CD4-positive, alpha-beta T cell (primary cell): ENCODE results near the gene PDLIM1. TPM values are rescaled to one million over a fixed set of nuclear protein-coding genes. Genes with fewer than 3 reads are reported as not detected.

Experiments used
- ATAC-seq: fragments of 200-7000 bp; cut with Tn5 transposase; one replicate; pipeline ENCODE4 v1.10.0; 2022; ENCODE audit warnings: mild to moderate bottlenecking; ENCODE audit not compliant: poor library complexity
- CTCF ChIA-PET: fragments of 350-600 bp; sonication (Branson Sonifier 250); formaldehyde crosslinking; loops from one replicate; lab custom pipeline; 2021; ENCODE audit warnings: antibody characterized with exemption, inconsistent platforms; lab: Charles Lee
- POLR2A ChIA-PET: fragments of 350-600 bp; sonication (Branson Sonifier 250); formaldehyde crosslinking; loops from one replicate; lab custom pipeline; 2021; ENCODE audit warnings: antibody characterized with exemption, inconsistent platforms; lab: Charles Lee
- DNase-seq, 14 experiments: peaks; one replicate each; pipeline ENCODE4 v3.0.0-alpha.2; 2013 to 2020; ENCODE audit warnings: mixed read lengths in 2 of 14
- H3K27ac ChIP-seq, 2 donors: one replicate each; pipeline versions ENCODE4 v1.5.1 to v1.7.0; 2013; ENCODE audit warnings: low read length in 2 of 2, low read depth in 1 of 2, mild to moderate bottlenecking in 1 of 2
- H3K27me3 ChIP-seq, 2 experiments: 1 replicate in 1 of 2; 2 replicates in 1 of 2; pipeline versions ENCODE4 v1.6.1 to v1.7.0; 2013; ENCODE audit warnings: low read length in 2 of 2, control low read depth in 1 of 2, mild to moderate bottlenecking in 1 of 2, moderate library complexity in 1 of 2; ENCODE audit not compliant: insufficient read depth in 2 of 2, control insufficient read depth in 1 of 2
- H3K36me3 ChIP-seq: one replicate; pipeline ENCODE4 v1.6.1; 2013; ENCODE audit warnings: low read length, control low read depth; ENCODE audit not compliant: insufficient read depth
- H3K4me1 ChIP-seq: one replicate; pipeline ENCODE4 v1.6.1; 2013; ENCODE audit warnings: low read length, control low read depth; ENCODE audit not compliant: insufficient read depth
- H3K4me3 ChIP-seq: one replicate; pipeline ENCODE4 v1.5.1; 2013; ENCODE audit warnings: mild to moderate bottlenecking, low read length, moderate library complexity
- H3K9me3 ChIP-seq, 2 experiments: 1 replicate in 1 of 2; 2 replicates in 1 of 2; pipeline versions ENCODE4 v1.6.1 to v1.7.0; 2013; ENCODE audit warnings: low read length in 2 of 2, mild to moderate bottlenecking in 2 of 2, control low read depth in 1 of 2, moderate library complexity in 1 of 2; ENCODE audit not compliant: control insufficient read depth in 1 of 2, insufficient read depth in 1 of 2
- H3K27ac Mint-ChIP-seq: one replicate; pipeline ENCODE4 v1.8.0; 2020; ENCODE audit warnings: mixed read lengths
- H3K27me3 Mint-ChIP-seq: one replicate; pipeline ENCODE4 v1.8.0; 2021; ENCODE audit warnings: mixed read lengths
- H3K36me3 Mint-ChIP-seq: one replicate; pipeline ENCODE4 v1.8.0; 2021; ENCODE audit warnings: low read depth, mixed read lengths
- H3K4me1 Mint-ChIP-seq: one replicate; pipeline ENCODE4 v1.8.0; 2021; ENCODE audit warnings: low read depth, mixed read lengths
- H3K4me3 Mint-ChIP-seq: one replicate; pipeline ENCODE4 v1.8.0; 2020; ENCODE audit warnings: mild to moderate bottlenecking, mixed read lengths
- H3K9me3 Mint-ChIP-seq: one replicate; pipeline ENCODE4 v1.8.0; 2020; ENCODE audit warnings: mixed read lengths
- CTCF ChIP-seq: fragments of 200-600 bp; IDR thresholded peaks from one replicate; pipeline ENCODE4 v1.8.0; 2022; ENCODE audit warnings: antibody characterized with exemption, mild to moderate bottlenecking
- intact Hi-C, 2 experiments: fragments of 100-400 bp; cut with DNase I in 1 of 2; cut with micrococcal nuclease in 1 of 2; formaldehyde crosslinking; loops; one replicate each; pipeline versions ENCODE4 v1.15.1 to v1.9.0; 2023 to 2025; cut with DNase I, micrococcal nuclease
- total RNA-seq, 174 experiments: library from RNA in 2 of 174; stranded (reverse) in 2 of 174; gene quantifications; one replicate each; pipeline ENCODE4 v1.2.3 and lab custom pipeline; 2021 to 2026

Gene PDLIM1
- total RNA-seq, 2 experiments from 2014 or later: 0.41 to 0.75 TPM

- Mint-ChIP-seq H3K36me3 (no peaks in the 10 kb centered on the region), H3K4me3 (no peak overlapping the region), H3K4me1 (no peaks in the 10 kb centered on the region), H3K9me3 (peaks cover 2% of the 10 kb centered on the region), H3K27ac (no peak overlapping the region), H3K27me3 (peaks cover 5% of the 10 kb centered on the region)
- ChIA-PET POLR2A (no interaction called here), CTCF (no interaction called here)
- Histone ChIP-seq H3K36me3 (no peaks in the 10 kb centered on the region), H3K4me3 (no peak overlapping the region), H3K27ac (no peak overlapping the region), H3K9me3 (no peaks in the 10 kb centered on the region), H3K4me1 (no peaks in the 10 kb centered on the region), H3K27me3 (no peaks in the 10 kb centered on the region)
- ATAC-seq: no peak
- TF ChIP-seq CTCF: no peak
- intact Hi-C loops: no loop called here
- no peak for DNase-seq
Observed at GRCh38 chr10:95217476-95217875, 73.3 kb downstream of the PDLIM1 start.

GRCh38 chr10:95214793-95215192, 76.0 kb downstream of the PDLIM1 start:
- Histone ChIP-seq H3K36me3 (no peaks in the 10 kb centered on the region), H3K27ac (no peak overlapping the region), H3K27me3 (no peaks in the 10 kb centered on the region), H3K4me3 (no peak overlapping the region), H3K4me1 (no peaks in the 10 kb centered on the region), H3K9me3 (no peaks in the 10 kb centered on the region)
- DNase-seq (no peak), ATAC-seq (no peak)
- Mint-ChIP-seq H3K4me1 (no peaks in the 10 kb centered on the region), H3K27me3 (peaks cover 5% of the 10 kb centered on the region), H3K36me3 (no peaks in the 10 kb centered on the region), H3K4me3 (no peak overlapping the region), H3K27ac (no peak overlapping the region), H3K9me3 (peaks cover 2% of the 10 kb centered on the region)
- POLR2A ChIA-PET: no interaction called here
- CTCF ChIA-PET: no interaction called here
- intact Hi-C loops: no loop called here
- TF ChIP-seq CTCF: no peak

- no peak overlapping the region for H3K27ac Mint-ChIP-seq
- ChIA-PET CTCF (no interaction called here), POLR2A (no interaction called here)
- no peaks in the 10 kb centered on the region for H3K36me3 ChIP-seq
- no peak overlapping the region for H3K27ac ChIP-seq
- H3K36me3 Mint-ChIP-seq: no peaks in the 10 kb centered on the region
- H3K4me1 ChIP-seq: no peaks in the 10 kb centered on the region
- H3K27me3 ChIP-seq: no peaks in the 10 kb centered on the region
- no peaks in the 10 kb centered on the region for H3K4me1 Mint-ChIP-seq
- H3K4me3 Mint-ChIP-seq: no peak overlapping the region
- DNase-seq: no peak
- peaks cover 5% of the 10 kb centered on the region for H3K27me3 Mint-ChIP-seq
- no peak for TF ChIP-seq CTCF
- no peak overlapping the region for H3K4me3 ChIP-seq
- intact Hi-C loops: no loop called here
- no peaks in the 10 kb centered on the region for H3K9me3 ChIP-seq
- ATAC-seq: no peak
- peaks cover 2% of the 10 kb centered on the region for H3K9me3 Mint-ChIP-seq
Observed at GRCh38 chr10:95214369-95214768, 76.4 kb downstream of the PDLIM1 start.
